KMS-11 (cell line): ENCODE measurements around the gene INKA2.

Experiments used
- H2AFZ ChIP-seq: fragments of 200-600 bp; sonication (generic); 2 replicates; pipeline ENCODE4 v1.6.1; 2016; ENCODE audit warnings: antibody characterized with exemption, mixed run types, low read depth
- H3K27ac ChIP-seq: fragments of 200-600 bp; sonication (generic); 2 replicates; pipeline ENCODE4 v1.6.1; 2016; ENCODE audit warnings: mild to moderate bottlenecking, mixed run types
- H3K27me3 ChIP-seq: fragments of 200-600 bp; sonication (generic); 2 replicates; pipeline ENCODE4 v1.6.1; 2017; ENCODE audit warnings: mild to moderate bottlenecking, low read depth, mixed run types, moderate library complexity; ENCODE audit not compliant: insufficient read depth
- H3K36me3 ChIP-seq: fragments of 200-600 bp; sonication (generic); 2 replicates; pipeline ENCODE4 v1.6.1; 2017; ENCODE audit warnings: mild to moderate bottlenecking, mixed run types; ENCODE audit not compliant: insufficient read depth
- H3K4me1 ChIP-seq: fragments of 200-600 bp; sonication (generic); 2 replicates; pipeline ENCODE4 v1.6.1; 2016; ENCODE audit warnings: mild to moderate bottlenecking, low read depth, mixed run types; ENCODE audit not compliant: poor library complexity, severe bottlenecking
- H3K4me2 ChIP-seq: fragments of 200-600 bp; sonication (generic); 2 replicates; pipeline ENCODE4 v1.7.0; 2016; ENCODE audit warnings: mild to moderate bottlenecking, mixed run types
- H3K4me3 ChIP-seq: fragments of 200-600 bp; sonication (generic); IDR thresholded peaks from 2 replicates; pipeline ENCODE4 v1.6.1; 2017; ENCODE audit warnings: low read depth, low read length, mixed read lengths; ENCODE audit not compliant: insufficient read depth
- H3K79me2 ChIP-seq: fragments of 200-600 bp; sonication (generic); 2 replicates; pipeline ENCODE4 v1.6.1; 2016; ENCODE audit warnings: low read depth, mixed run types; ENCODE audit not compliant: insufficient read depth
- H3K9ac ChIP-seq: fragments of 200-600 bp; sonication (generic); 2 replicates; pipeline ENCODE4 v1.6.1; 2016; ENCODE audit warnings: mild to moderate bottlenecking, mixed run types
- H4K20me1 ChIP-seq: fragments of 200-600 bp; sonication (generic); 2 replicates; pipeline ENCODE4 v1.6.1; 2016; ENCODE audit warnings: mild to moderate bottlenecking, mixed run types; ENCODE audit not compliant: insufficient read depth
- CTCF ChIP-seq: fragments of 200-600 bp; sonication (generic); conservative IDR thresholded peaks from 2 replicates; pipeline ENCODE4 v1.6.1; 2017; ENCODE audit warnings: low read depth, mild to moderate bottlenecking, antibody characterized with exemption, low read length, moderate library complexity, mixed read lengths

INKA2 gene

DNA sequence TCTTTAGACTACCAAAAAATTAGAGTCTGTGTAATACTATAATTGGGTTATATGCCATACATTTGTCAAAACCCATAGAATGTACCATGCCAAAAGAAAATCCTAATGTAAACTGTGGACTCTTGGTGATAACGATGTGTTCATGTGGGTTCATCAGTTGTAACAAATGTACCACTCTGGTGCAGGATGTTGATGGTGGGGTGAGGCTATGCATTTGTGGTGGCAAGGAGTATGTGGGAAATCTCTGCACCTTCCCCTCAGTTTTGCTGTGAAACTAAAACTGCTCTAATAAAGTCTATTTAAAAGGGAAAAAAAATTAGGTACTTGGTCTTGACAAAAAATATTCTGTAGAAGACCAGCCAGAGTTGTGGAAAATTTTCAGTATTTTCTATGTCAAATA lies 43.4 kb downstream of the INKA2 start:
- H3K27ac ChIP-seq, result peak overlapping the region; percentile 33
- peak overlapping the region; percentile 52 for H3K4me2 ChIP-seq
- H3K9ac ChIP-seq, result no peak overlapping the region
- no peaks in the 10 kb centered on the region for H3K27me3 ChIP-seq
- no peaks in the 10 kb centered on the region for H3K36me3 ChIP-seq
- H3K4me1 ChIP-seq, result peaks cover 67% of the 10 kb centered on the region
- peaks cover 27% of the 10 kb centered on the region for H3K79me2 ChIP-seq
- no peaks in the 10 kb centered on the region; the same call in 1 of the 2 replicates for H4K20me1 ChIP-seq
- no peak for TF ChIP-seq CTCF
- no peak overlapping the region for H3K4me3 ChIP-seq
- H2AFZ ChIP-seq, result no peak overlapping the region

DNA sequence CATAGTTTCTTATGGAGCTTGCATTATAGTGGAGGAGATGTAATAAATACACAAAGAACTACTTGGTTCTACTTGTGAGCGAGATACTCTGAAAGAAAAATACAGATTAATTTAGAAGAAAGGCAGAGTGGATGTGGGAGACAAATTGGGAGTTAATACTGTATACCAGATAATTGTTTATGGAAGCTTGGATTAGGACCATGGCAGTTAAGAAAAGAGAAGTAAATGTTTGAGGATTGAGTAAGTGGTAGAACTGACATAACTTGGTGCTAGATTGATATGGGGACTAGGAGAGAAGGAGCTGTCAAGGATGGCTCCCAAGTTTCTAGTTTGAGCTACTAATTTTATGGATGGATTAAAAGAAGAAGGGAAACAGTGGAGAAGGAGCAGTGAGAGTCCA lies 47.3 kb downstream of the INKA2 start:
- Histone ChIP-seq H3K27ac (no peak overlapping the region), H3K27me3 (no peaks in the 10 kb centered on the region), H3K4me3 (no peak overlapping the region), H3K79me2 (peaks cover 27% of the 10 kb centered on the region), H3K9ac (no peak overlapping the region), H3K4me1 (peaks cover 41% of the 10 kb centered on the region), H4K20me1 (no peaks in the 10 kb centered on the region; the same call in 1 of the 2 replicates), H3K4me2 (no peak overlapping the region), H2AFZ (no peak overlapping the region), H3K36me3 (no peaks in the 10 kb centered on the region)
- no peak for TF ChIP-seq CTCF

DNA sequence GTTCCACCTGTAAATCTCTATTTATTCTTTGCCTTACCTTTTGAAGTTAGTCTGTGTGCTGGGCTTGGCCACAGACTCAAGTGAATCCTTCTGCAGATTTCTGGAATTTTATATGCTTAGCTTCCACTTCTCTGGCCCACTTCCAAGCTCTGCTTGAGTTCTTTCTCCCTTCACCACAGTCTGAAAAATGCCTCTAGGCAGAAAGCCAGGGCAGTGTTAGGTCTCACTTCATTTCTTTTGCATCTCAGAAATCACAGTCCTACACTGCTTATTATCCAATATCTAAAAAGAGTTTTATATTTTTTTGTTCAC lies 48.9 kb downstream of the INKA2 start:
- H3K9ac ChIP-seq, result no peak overlapping the region
- H3K4me1 ChIP-seq, result peaks cover 25% of the 10 kb centered on the region
- H3K79me2 ChIP-seq, result peaks cover 27% of the 10 kb centered on the region; the same call in 1 of the 2 replicates
- H4K20me1 ChIP-seq, result no peaks in the 10 kb centered on the region; the same call in 1 of the 2 replicates
- H3K36me3 ChIP-seq, result no peaks in the 10 kb centered on the region
- 0 out of 2 replicates have a peak overlapping the region, but pooled peaks have one; percentile 5 for H3K4me2 ChIP-seq
- no peak overlapping the region for H3K4me3 ChIP-seq
- no peak overlapping the region for H2AFZ ChIP-seq
- H3K27ac ChIP-seq, result no peak overlapping the region
- no peak for TF ChIP-seq CTCF
- no peaks in the 10 kb centered on the region for H3K27me3 ChIP-seq
